ENCODE results near the gene CAPN8.

CAPN8 gene

GRCh38 chr1:223556414-223557129 is 108.9 kb downstream of the CAPN8 start:
- H3K4me1 ChIP-seq (ENCODE audit: control insufficient read depth, insufficient read depth, low read length, poor library complexity, severe bottlenecking): no peaks in the 10 kb centered on the region
- no peak overlapping the region for H3K4me3 ChIP-seq (ENCODE audit: insufficient read depth, low read depth, low read length, poor library complexity, severe bottlenecking)
- no peaks in the 10 kb centered on the region for H3K36me3 ChIP-seq (ENCODE audit: control insufficient read depth, insufficient read depth, low read length)
- no peaks in the 10 kb centered on the region for H3K27me3 ChIP-seq (replicated peaks; ENCODE audit: control insufficient read depth, insufficient read depth, low read length, poor library complexity, severe bottlenecking)
- no peak for DNase-seq
- no peak overlapping the region for H3K27ac ChIP-seq (ENCODE audit: insufficient read depth, low read length, poor library complexity, severe bottlenecking)
- no peaks in the 10 kb centered on the region for H3K9me3 ChIP-seq (ENCODE audit: control insufficient read depth, low read length)

- Histone ChIP-seq H3K27ac (ENCODE audit: insufficient read depth, low read length, poor library complexity, severe bottlenecking) (no peak overlapping the region), H3K27me3 (replicated peaks; ENCODE audit: control insufficient read depth, insufficient read depth, low read length, poor library complexity, severe bottlenecking) (no peaks in the 10 kb centered on the region), H3K9me3 (ENCODE audit: control insufficient read depth, low read length) (no peaks in the 10 kb centered on the region), H3K36me3 (ENCODE audit: control insufficient read depth, insufficient read depth, low read length) (no peaks in the 10 kb centered on the region), H3K4me1 (ENCODE audit: control insufficient read depth, insufficient read depth, low read length, poor library complexity, severe bottlenecking) (no peaks in the 10 kb centered on the region), H3K4me3 (ENCODE audit: insufficient read depth, low read depth, low read length, poor library complexity, severe bottlenecking) (no peak overlapping the region)
- DNase-seq: no peak
These were observed 111.5 kb downstream of the CAPN8 start for GRCh38 chr1:223553957-223554356.

DNA sequence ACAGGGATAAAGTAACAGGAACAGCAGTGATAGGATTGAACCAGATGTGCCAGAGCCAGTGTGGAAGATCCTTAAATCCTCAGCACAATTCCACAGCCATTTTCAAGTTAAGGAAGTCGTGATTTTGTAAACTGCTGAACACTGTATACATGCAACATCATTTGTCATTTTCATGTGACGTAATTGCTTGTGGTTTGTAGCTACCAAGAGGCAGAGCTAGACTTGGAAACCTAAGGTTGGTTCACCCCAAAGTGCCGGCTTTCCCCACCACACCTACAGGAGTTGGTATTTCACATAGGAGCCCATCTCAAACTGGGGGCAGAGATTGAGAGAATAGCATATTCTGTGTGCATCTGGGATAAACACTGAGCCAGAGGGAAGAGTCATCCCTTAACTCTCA is 113.9 kb downstream of the CAPN8 start:
- no peaks in the 10 kb centered on the region for H3K27me3 ChIP-seq (replicated peaks; ENCODE audit: control insufficient read depth, insufficient read depth, low read length, poor library complexity, severe bottlenecking)
- H3K4me3 ChIP-seq (ENCODE audit: insufficient read depth, low read depth, low read length, poor library complexity, severe bottlenecking): no peak overlapping the region
- no peaks in the 10 kb centered on the region for H3K4me1 ChIP-seq (ENCODE audit: control insufficient read depth, insufficient read depth, low read length, poor library complexity, severe bottlenecking)
- DNase-seq: no peak
- H3K27ac ChIP-seq (ENCODE audit: insufficient read depth, low read length, poor library complexity, severe bottlenecking): no peak overlapping the region
- no peaks in the 10 kb centered on the region for H3K36me3 ChIP-seq (ENCODE audit: control insufficient read depth, insufficient read depth, low read length)
- H3K9me3 ChIP-seq (ENCODE audit: control insufficient read depth, low read length): no peaks in the 10 kb centered on the region

GRCh38 chr1:223549740-223550139 is 115.8 kb downstream of the CAPN8 start:
- Histone ChIP-seq H3K27ac (ENCODE audit: insufficient read depth, low read length, poor library complexity, severe bottlenecking) (no peak overlapping the region), H3K4me1 (ENCODE audit: control insufficient read depth, insufficient read depth, low read length, poor library complexity, severe bottlenecking) (no peaks in the 10 kb centered on the region), H3K9me3 (ENCODE audit: control insufficient read depth, low read length) (no peaks in the 10 kb centered on the region), H3K36me3 (ENCODE audit: control insufficient read depth, insufficient read depth, low read length) (no peaks in the 10 kb centered on the region), H3K27me3 (replicated peaks; ENCODE audit: control insufficient read depth, insufficient read depth, low read length, poor library complexity, severe bottlenecking) (no peaks in the 10 kb centered on the region), H3K4me3 (ENCODE audit: insufficient read depth, low read depth, low read length, poor library complexity, severe bottlenecking) (no peak overlapping the region)
- no peak for DNase-seq

DNA sequence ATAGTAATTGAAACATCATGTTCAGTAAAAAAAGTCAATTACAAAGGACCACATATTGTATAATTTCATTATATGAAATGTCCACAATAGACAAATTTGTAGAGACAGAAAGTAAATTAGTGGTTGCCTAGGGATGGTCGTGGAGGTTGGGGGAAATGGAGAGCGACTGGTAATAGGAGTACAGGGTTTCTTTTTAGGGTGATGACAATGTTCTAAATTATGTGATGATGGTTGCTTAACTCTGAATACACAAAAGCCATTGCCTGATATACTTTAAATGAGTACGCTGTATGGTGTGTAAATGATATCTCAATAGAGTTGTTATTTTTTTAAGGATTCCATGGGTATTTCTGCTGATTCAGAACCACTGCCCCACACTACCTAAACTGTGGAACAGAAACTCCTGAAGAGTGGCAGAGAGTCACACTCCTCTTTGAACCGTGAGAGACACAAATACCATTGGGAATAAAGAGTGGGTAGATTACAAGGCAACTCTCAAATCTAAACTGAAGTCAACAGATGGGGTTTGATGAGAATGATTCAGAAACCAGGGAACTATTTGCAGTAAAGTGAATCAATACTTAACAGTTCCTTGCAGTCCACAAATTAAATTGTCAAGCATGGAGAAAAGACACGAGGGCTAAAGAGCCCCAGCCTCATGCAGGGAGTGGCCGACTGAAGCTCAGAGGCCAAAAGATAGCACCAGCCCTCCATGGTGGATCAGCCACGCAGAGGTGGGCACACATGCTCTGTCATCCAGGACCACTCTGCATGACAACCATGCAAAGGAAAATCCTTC is 118.0 kb downstream of the CAPN8 start:
- no peaks in the 10 kb centered on the region for H3K9me3 ChIP-seq (ENCODE audit: control insufficient read depth, low read length)
- no peak overlapping the region for H3K4me3 ChIP-seq (ENCODE audit: insufficient read depth, low read depth, low read length, poor library complexity, severe bottlenecking)
- H3K27me3 ChIP-seq (replicated peaks; ENCODE audit: control insufficient read depth, insufficient read depth, low read length, poor library complexity, severe bottlenecking): no peaks in the 10 kb centered on the region
- H3K4me1 ChIP-seq (ENCODE audit: control insufficient read depth, insufficient read depth, low read length, poor library complexity, severe bottlenecking): no peaks in the 10 kb centered on the region
- DNase-seq: no peak
- no peaks in the 10 kb centered on the region for H3K36me3 ChIP-seq (ENCODE audit: control insufficient read depth, insufficient read depth, low read length)
- no peak overlapping the region for H3K27ac ChIP-seq (ENCODE audit: insufficient read depth, low read length, poor library complexity, severe bottlenecking)

- Histone ChIP-seq H3K27me3 (replicated peaks; ENCODE audit: control insufficient read depth, insufficient read depth, low read length, poor library complexity, severe bottlenecking) (no peaks in the 10 kb centered on the region), H3K4me3 (ENCODE audit: insufficient read depth, low read depth, low read length, poor library complexity, severe bottlenecking) (no peak overlapping the region), H3K4me1 (ENCODE audit: control insufficient read depth, insufficient read depth, low read length, poor library complexity, severe bottlenecking) (no peaks in the 10 kb centered on the region), H3K36me3 (ENCODE audit: control insufficient read depth, insufficient read depth, low read length) (no peaks in the 10 kb centered on the region), H3K9me3 (ENCODE audit: control insufficient read depth, low read length) (no peaks in the 10 kb centered on the region), H3K27ac (ENCODE audit: insufficient read depth, low read length, poor library complexity, severe bottlenecking) (no peak overlapping the region)
- no peak for DNase-seq
These were observed 120.2 kb downstream of the CAPN8 start for GRCh38 chr1:223545343-223545742.

GRCh38 chr1:223543560-223543959 is 121.9 kb downstream of the CAPN8 start:
- Histone ChIP-seq H3K27ac (ENCODE audit: insufficient read depth, low read length, poor library complexity, severe bottlenecking) (no peak overlapping the region), H3K4me1 (ENCODE audit: control insufficient read depth, insufficient read depth, low read length, poor library complexity, severe bottlenecking) (no peaks in the 10 kb centered on the region), H3K36me3 (ENCODE audit: control insufficient read depth, insufficient read depth, low read length) (no peaks in the 10 kb centered on the region), H3K27me3 (replicated peaks; ENCODE audit: control insufficient read depth, insufficient read depth, low read length, poor library complexity, severe bottlenecking) (no peaks in the 10 kb centered on the region), H3K4me3 (ENCODE audit: insufficient read depth, low read depth, low read length, poor library complexity, severe bottlenecking) (no peak overlapping the region), H3K9me3 (ENCODE audit: control insufficient read depth, low read length) (no peaks in the 10 kb centered on the region)
- no peak for DNase-seq

DNA sequence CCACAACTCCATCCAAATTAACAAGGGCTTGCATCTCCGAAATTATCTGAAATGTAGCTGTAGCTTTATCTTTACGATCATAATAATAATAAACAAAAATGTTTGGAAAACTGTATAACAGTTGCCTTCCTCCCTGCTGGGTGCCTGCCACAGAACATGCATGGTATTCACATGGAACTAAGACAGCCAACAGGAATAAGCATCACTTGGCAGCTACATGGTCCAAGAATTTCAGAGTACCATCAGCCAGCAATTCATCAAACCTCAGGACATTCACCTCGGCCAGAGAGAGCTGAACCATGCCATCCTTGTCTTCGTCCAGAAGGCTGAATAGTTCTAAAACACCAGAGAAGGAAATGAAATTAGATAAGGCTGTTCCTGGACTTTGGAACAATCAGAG is 122.7 kb downstream of the CAPN8 start:
- Histone ChIP-seq H3K4me1 (ENCODE audit: control insufficient read depth, insufficient read depth, low read length, poor library complexity, severe bottlenecking) (no peaks in the 10 kb centered on the region), H3K27ac (ENCODE audit: insufficient read depth, low read length, poor library complexity, severe bottlenecking) (no peak overlapping the region), H3K36me3 (ENCODE audit: control insufficient read depth, insufficient read depth, low read length) (no peaks in the 10 kb centered on the region), H3K9me3 (ENCODE audit: control insufficient read depth, low read length) (no peaks in the 10 kb centered on the region), H3K27me3 (replicated peaks; ENCODE audit: control insufficient read depth, insufficient read depth, low read length, poor library complexity, severe bottlenecking) (no peaks in the 10 kb centered on the region), H3K4me3 (ENCODE audit: insufficient read depth, low read depth, low read length, poor library complexity, severe bottlenecking) (no peak overlapping the region)
- DNase-seq: no peak

GRCh38 chr1:223540485-223541106 is 124.9 kb downstream of the CAPN8 start:
- H3K36me3 ChIP-seq (ENCODE audit: control insufficient read depth, insufficient read depth, low read length): no peaks in the 10 kb centered on the region
- no peaks in the 10 kb centered on the region for H3K4me1 ChIP-seq (ENCODE audit: control insufficient read depth, insufficient read depth, low read length, poor library complexity, severe bottlenecking)
- H3K27ac ChIP-seq (ENCODE audit: insufficient read depth, low read length, poor library complexity, severe bottlenecking): no peak overlapping the region
- H3K9me3 ChIP-seq (ENCODE audit: control insufficient read depth, low read length): no peaks in the 10 kb centered on the region
- no peak overlapping the region for H3K4me3 ChIP-seq (ENCODE audit: insufficient read depth, low read depth, low read length, poor library complexity, severe bottlenecking)
- H3K27me3 ChIP-seq (replicated peaks; ENCODE audit: control insufficient read depth, insufficient read depth, low read length, poor library complexity, severe bottlenecking): no peaks in the 10 kb centered on the region
- DNase-seq: no peak

DNA sequence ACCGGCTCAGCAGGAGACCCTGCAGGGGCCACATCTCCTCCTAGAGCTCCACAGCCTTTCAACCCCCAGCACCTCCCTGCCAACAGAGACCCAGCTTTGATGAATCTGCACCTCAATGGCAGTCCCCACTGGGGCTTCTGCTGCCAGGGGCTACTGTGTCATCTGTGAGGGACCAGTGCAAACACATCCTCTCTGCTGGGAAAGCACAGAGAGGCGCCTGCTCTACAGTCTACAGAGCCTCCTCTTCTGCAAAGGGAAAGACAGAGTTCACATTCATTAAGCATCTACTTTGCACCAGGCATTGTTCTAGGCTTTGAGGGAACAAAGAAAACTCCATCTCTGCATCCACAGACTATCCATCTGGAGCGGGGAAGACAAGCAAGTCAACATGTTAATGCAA is 125.8 kb downstream of the CAPN8 start:
- Histone ChIP-seq H3K4me1 (ENCODE audit: control insufficient read depth, insufficient read depth, low read length, poor library complexity, severe bottlenecking) (no peaks in the 10 kb centered on the region), H3K27ac (ENCODE audit: insufficient read depth, low read length, poor library complexity, severe bottlenecking) (no peak overlapping the region), H3K36me3 (ENCODE audit: control insufficient read depth, insufficient read depth, low read length) (no peaks in the 10 kb centered on the region), H3K4me3 (ENCODE audit: insufficient read depth, low read depth, low read length, poor library complexity, severe bottlenecking) (no peak overlapping the region), H3K27me3 (replicated peaks; ENCODE audit: control insufficient read depth, insufficient read depth, low read length, poor library complexity, severe bottlenecking) (no peaks in the 10 kb centered on the region), H3K9me3 (ENCODE audit: control insufficient read depth, low read length) (no peaks in the 10 kb centered on the region)
- no peak for DNase-seq

Measured in effector memory CD4-positive, alpha-beta T cell (primary cell).